Fibroblast of peridontal ligament (primary cell): ENCODE measurements around the gene ABCF2.

Source experiments
- DNase-seq: peaks from one replicate; pipeline ENCODE4 v3.0.0-alpha.2; 2010; ENCODE audit errors: extremely low read depth

Gene ABCF2

GRCh38 chr7:151195616-151196450, 31.2 kb downstream of the ABCF2 start:
- no peak for DNase-seq

GRCh38 chr7:151194188-151194587, 32.8 kb downstream of the ABCF2 start:
- no peak for DNase-seq

GRCh38 chr7:151193203-151193978, 33.6 kb downstream of the ABCF2 start:
- no peak for DNase-seq

- DNase-seq = no peak
These were observed 34.9 kb downstream of the ABCF2 start for GRCh38 chr7:151192002-151192539.

- no peak for DNase-seq
These were observed 35.5 kb downstream of the ABCF2 start for GRCh38 chr7:151191544-151191943.

GRCh38 chr7:151189038-151189437, 38.0 kb downstream of the ABCF2 start:
- no peak for DNase-seq

- DNase-seq = no peak
These were observed 38.8 kb downstream of the ABCF2 start for GRCh38 chr7:151188252-151188542.

GRCh38 chr7:151187409-151188251, 39.4 kb downstream of the ABCF2 start:
- no peak for DNase-seq

- DNase-seq = no peak
These were observed 40.2 kb downstream of the ABCF2 start, which contains the start of gene ASB10 for GRCh38 chr7:151186640-151187408. Gene ASB10 (minus strand): TSS chr7:151187250. CDS start chr7:151187130, 120 bp downstream.

GRCh38 chr7:151185762-151186639, 41.0 kb downstream of the ABCF2 start:
- no peak for DNase-seq

- DNase-seq = no peak
These were observed 46.0 kb downstream of the ABCF2 start for GRCh38 chr7:151181011-151181431.

GRCh38 chr7:151179946-151180345, 47.1 kb downstream of the ABCF2 start:
- no peak for DNase-seq

GRCh38 chr7:151179287-151179860, 47.6 kb downstream of the ABCF2 start:
- no peak for DNase-seq

GRCh38 chr7:151178831-151179230, 48.2 kb downstream of the ABCF2 start:
- DNase-seq = no peak

- no peak for DNase-seq
These were observed 48.8 kb downstream of the ABCF2 start for GRCh38 chr7:151178236-151178635.

GRCh38 chr7:151177310-151177709, 49.7 kb downstream of the ABCF2 start:
- no peak for DNase-seq

GRCh38 chr7:151176401-151176800, 50.6 kb downstream of the ABCF2 start:
- DNase-seq = no peak

GRCh38 chr7:151175793-151176311, 51.2 kb downstream of the ABCF2 start:
- DNase-seq = no peak

- DNase-seq = no peak
These were observed 51.8 kb downstream of the ABCF2 start for GRCh38 chr7:151175047-151175792.
